ENCODE results near the gene RORB. TPM values are rescaled to one million over a fixed set of nuclear protein-coding genes. Genes with fewer than 3 reads are reported as not detected.

Gene RORB
- total and polyA plus RNA-seq, 8 donors, result 0.05 to 0.40 (median 0.10) TPM

DNA sequence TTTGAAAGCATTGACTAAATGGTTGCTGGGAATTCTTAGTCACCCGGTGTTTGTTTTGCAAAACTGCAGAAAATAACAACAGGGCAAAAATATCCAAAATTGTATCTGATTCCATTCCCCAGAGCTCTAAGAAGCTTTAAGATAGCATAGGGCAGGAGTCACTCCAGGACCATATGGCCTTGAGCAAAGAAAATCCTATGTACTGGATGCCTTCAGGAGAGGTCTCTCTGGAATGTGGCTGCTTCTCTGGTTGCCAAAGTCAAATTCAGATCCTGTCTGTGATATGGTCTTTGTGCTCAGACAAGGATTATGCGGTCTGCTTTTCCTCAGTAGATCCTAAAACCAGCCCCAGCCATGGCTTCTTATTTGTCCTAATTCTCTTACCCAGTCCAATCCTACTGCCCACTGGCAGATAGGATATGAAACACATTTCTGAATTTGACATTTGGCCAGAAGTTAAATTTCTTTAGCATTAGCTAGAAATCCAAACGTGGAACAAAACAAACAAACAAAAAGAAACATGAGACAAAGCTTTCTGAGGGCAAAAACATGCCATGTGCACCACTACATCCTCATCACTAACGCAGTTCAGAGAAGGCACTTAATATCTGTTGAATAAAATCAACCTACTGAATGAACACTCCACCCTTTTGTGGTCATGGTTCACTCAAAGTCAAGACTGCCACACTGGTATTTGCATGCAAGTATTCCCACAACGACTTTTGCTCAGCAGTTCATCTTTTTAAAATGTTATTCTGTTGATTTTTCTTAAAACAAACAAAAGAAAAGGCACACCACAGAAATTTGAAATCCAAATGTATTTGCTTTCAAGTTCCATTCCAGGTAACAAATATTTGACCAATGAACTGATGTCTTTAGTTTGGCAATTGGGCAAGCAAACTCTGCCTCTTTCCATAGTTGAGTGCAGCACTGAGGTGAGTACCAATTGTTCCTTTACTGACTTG, 224.8 kb downstream of the RORB start:
- TF ChIP-seq CTCF (IDR thresholded peaks at IDR 0.05), result no peak
- 47 to 49% methylated on average over 5 of the region's 5 CpGs for WGBS, 2 donors
- no peak overlapping the region for H3K4me3 ChIP-seq
- DNase-seq (no peak), ATAC-seq (no peak), FAIRE-seq (no peak)
- no peaks in the 10 kb centered on the region for H3K4me1 ChIP-seq
- H3K27me3 ChIP-seq, result no peaks in the 10 kb centered on the region
- H3K36me3 ChIP-seq, result no peaks in the 10 kb centered on the region
- no peaks in the 10 kb centered on the region for H3K9me3 ChIP-seq
- no peak overlapping the region for H3K27ac ChIP-seq
- intact Hi-C loops (cut with DNase I), result no loop called here

DNA sequence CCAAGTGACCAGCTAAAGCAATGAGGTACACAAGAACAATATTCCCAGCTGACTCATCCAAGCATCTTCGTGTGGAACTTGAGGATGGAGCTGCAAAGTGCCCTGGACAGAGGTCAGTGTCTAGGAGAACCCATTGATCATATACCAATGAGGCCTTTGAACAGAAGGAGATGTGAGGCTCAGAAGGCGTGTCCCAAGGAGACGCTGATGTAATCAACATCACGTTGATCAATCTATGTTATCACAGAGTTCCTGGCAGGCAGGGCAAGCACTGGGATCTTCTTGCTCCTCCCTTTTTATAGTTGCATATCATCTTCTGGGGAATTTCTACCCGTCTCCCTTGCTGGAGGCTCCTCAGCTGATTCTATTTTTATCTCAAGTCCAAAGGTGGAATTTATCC, 227.2 kb downstream of the RORB start:
- H3K4me3 ChIP-seq, result no peak overlapping the region
- 49 to 50% methylated on average over 5 of the region's 5 CpGs for WGBS, 2 donors
- H3K9me3 ChIP-seq, result no peaks in the 10 kb centered on the region
- FAIRE-seq (no peak), ATAC-seq (no peak), DNase-seq (no peak)
- H3K27me3 ChIP-seq, result no peaks in the 10 kb centered on the region
- no peak for TF ChIP-seq CTCF (IDR thresholded peaks at IDR 0.05)
- H3K4me1 ChIP-seq, result no peaks in the 10 kb centered on the region
- H3K27ac ChIP-seq, result no peak overlapping the region
- no peaks in the 10 kb centered on the region for H3K36me3 ChIP-seq
- intact Hi-C loops (cut with DNase I), result no loop called here

GRCh38 chr9:74726581-74726980, 229.4 kb downstream of the RORB start:
- no peak overlapping the region for H3K27ac ChIP-seq
- no peaks in the 10 kb centered on the region for H3K27me3 ChIP-seq
- DNase-seq (no peak), FAIRE-seq (no peak), ATAC-seq (no peak)
- intact Hi-C loops (cut with DNase I), result no loop called here
- H3K4me3 ChIP-seq, result no peak overlapping the region
- no peaks in the 10 kb centered on the region for H3K4me1 ChIP-seq
- WGBS, 2 donors, result 85 to 93% methylated on average over 3 of the region's 3 CpGs
- H3K36me3 ChIP-seq, result no peaks in the 10 kb centered on the region
- TF ChIP-seq CTCF (IDR thresholded peaks at IDR 0.05), result no peak
- no peaks in the 10 kb centered on the region for H3K9me3 ChIP-seq

DNA sequence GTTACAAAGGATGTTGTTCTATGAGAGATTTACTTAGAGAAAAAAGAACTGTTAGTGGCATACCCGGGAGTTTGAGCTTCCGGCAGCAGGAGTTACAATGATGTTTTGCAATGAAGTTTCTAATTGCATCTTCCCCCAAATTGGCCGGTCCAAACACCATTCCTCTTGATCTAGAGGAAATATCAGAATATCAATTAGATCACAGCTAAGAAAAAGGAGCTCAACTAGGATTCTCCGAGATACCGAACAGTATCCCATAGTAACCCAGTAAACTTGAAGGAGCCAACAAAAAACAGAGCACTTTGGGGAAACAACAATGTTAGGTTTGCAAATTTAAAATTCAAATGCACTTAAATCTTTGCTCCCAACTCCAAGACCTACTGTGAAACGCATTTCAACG, 231.0 kb downstream of the RORB start:
- no peak for TF ChIP-seq CTCF (IDR thresholded peaks at IDR 0.05)
- Histone ChIP-seq H3K4me3 (no peak overlapping the region), H3K36me3 (no peaks in the 10 kb centered on the region), H3K9me3 (no peaks in the 10 kb centered on the region), H3K4me1 (no peaks in the 10 kb centered on the region), H3K27me3 (no peaks in the 10 kb centered on the region), H3K27ac (no peak overlapping the region)
- WGBS, 2 donors, result 60 to 63% methylated on average over 7 of the region's 7 CpGs
- no peak for FAIRE-seq
- DNase-seq, result no peak
- intact Hi-C loops (cut with DNase I), result no loop called here
- ATAC-seq, result no peak

DNA sequence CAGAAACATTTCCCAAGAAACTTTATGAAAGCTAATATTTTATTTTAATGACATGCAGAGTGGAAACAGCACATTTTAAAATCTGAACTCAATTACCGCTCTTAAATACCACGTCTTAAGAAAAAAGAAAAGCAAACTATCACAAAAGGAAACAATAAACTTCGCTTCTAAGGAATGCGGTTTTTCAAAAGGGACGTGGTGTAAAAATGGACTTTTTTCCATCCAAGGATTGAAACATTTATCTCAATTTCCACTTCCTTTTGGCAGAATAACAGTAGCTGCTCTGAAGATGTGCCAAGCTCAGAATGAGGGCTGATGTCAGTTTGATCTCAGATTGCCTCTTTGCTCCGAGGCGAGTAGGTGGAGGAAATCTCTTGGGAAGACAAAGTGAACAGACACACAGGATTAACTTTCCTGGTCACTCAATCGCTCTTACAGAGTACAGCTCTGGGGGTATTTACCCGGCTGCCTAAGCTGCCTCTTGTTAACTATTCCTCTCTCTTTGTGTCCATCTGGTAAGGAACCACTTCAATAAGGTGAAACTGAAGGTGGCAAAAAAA, 232.1 kb downstream of the RORB start:
- no peak for TF ChIP-seq CTCF (IDR thresholded peaks at IDR 0.05)
- Histone ChIP-seq H3K4me3 (no peak overlapping the region), H3K36me3 (no peaks in the 10 kb centered on the region), H3K27me3 (no peaks in the 10 kb centered on the region), H3K27ac (no peak overlapping the region), H3K4me1 (no peaks in the 10 kb centered on the region), H3K9me3 (no peaks in the 10 kb centered on the region)
- FAIRE-seq, result no peak
- intact Hi-C loops (cut with DNase I), result no loop called here
- no peak for DNase-seq
- ATAC-seq, result no peak
- WGBS, 2 donors, result 50 to 52% methylated on average over 9 of the region's 9 CpGs
